ENCODE data around the gene CHDH. TPM values are rescaled to one million over a fixed set of nuclear protein-coding genes. Genes with fewer than 3 reads are reported as not detected.

CHDH gene
- polyA plus RNA-seq, 1 donor (not counting 4 experiments of a cell fraction or from before 2014, with no cell fraction given): not detected

GRCh38 chr3:53795789-53796560 is 50.2 kb downstream of the CHDH start:
- H3K4me2 ChIP-seq (ENCODE audit: control insufficient read depth, extremely low read depth, insufficient read depth, low read depth, low read length): no peak overlapping the region
- H3K27ac ChIP-seq (ENCODE audit: control insufficient read depth, insufficient read depth, low read length): no peak overlapping the region
- dilution Hi-C loops (cut with MboI; ENCODE audit: extremely low pct_ligation_motif_present, low sequenced_read_pairs): no loop called here
- peaks cover 2% of the 10 kb centered on the region for H3K9me1 ChIP-seq (ENCODE audit: control insufficient read depth, extremely low read depth, insufficient read depth, low read length)
- peaks cover 15% of the 10 kb centered on the region for H3K4me1 ChIP-seq (ENCODE audit: control insufficient read depth, extremely low read depth, insufficient read depth, low read length)
- FAIRE-seq (no peak), DNase-seq (ENCODE audit: low read depth, low spot score) (no peak)
- H3K9me3 ChIP-seq (ENCODE audit: control insufficient read depth, low read depth, low read length): no peaks in the 10 kb centered on the region
- no peaks in the 10 kb centered on the region for H3K27me3 ChIP-seq (ENCODE audit: control insufficient read depth, extremely low read depth, insufficient read depth, low read length)
- H2AFZ ChIP-seq (ENCODE audit: control insufficient read depth, low read length): no peak overlapping the region
- H4K20me1 ChIP-seq (ENCODE audit: control insufficient read depth, extremely low read depth, insufficient read depth, low read length): no peaks in the 10 kb centered on the region
- no peaks in the 10 kb centered on the region for H3K36me3 ChIP-seq (ENCODE audit: control insufficient read depth in 2 of 2, extremely low read depth in 1 of 2, insufficient read depth in 2 of 2, low read length in 2 of 2)
- H3K79me2 ChIP-seq (ENCODE audit: control insufficient read depth, insufficient read depth, low read length): no peaks in the 10 kb centered on the region
- no peak for TF ChIP-seq EZH2 (IDR thresholded peaks at IDR 0.05; ENCODE audit: low read length)
- H3K9ac ChIP-seq (ENCODE audit: control insufficient read depth, extremely low read depth, insufficient read depth, low read length): no peak overlapping the region
- H3K4me3 ChIP-seq (ENCODE audit: control insufficient read depth in 2 of 3, extremely low read depth in 1 of 3, insufficient read depth in 2 of 3, low read depth in 1 of 3, low read length in 3 of 3): no peak overlapping the region

GRCh38 chr3:53795176-53795575 is 51.0 kb downstream of the CHDH start:
- H3K36me3 ChIP-seq (ENCODE audit: control insufficient read depth in 2 of 2, extremely low read depth in 1 of 2, insufficient read depth in 2 of 2, low read length in 2 of 2): no peaks in the 10 kb centered on the region
- no peaks in the 10 kb centered on the region for H4K20me1 ChIP-seq (ENCODE audit: control insufficient read depth, extremely low read depth, insufficient read depth, low read length)
- H3K9me3 ChIP-seq (ENCODE audit: control insufficient read depth, low read depth, low read length): no peaks in the 10 kb centered on the region
- FAIRE-seq: peak; percentile 20
- peak overlapping the region; percentile 25 for H3K27ac ChIP-seq (ENCODE audit: control insufficient read depth, insufficient read depth, low read length)
- peaks cover 15% of the 10 kb centered on the region for H3K4me1 ChIP-seq (ENCODE audit: control insufficient read depth, extremely low read depth, insufficient read depth, low read length)
- H2AFZ ChIP-seq (ENCODE audit: control insufficient read depth, low read length): no peak overlapping the region
- peak overlapping the region; percentile 36 for H3K4me2 ChIP-seq (ENCODE audit: control insufficient read depth, extremely low read depth, insufficient read depth, low read depth, low read length)
- H3K4me3 ChIP-seq (ENCODE audit: control insufficient read depth in 2 of 3, extremely low read depth in 1 of 3, insufficient read depth in 2 of 3, low read depth in 1 of 3, low read length in 3 of 3): no peak overlapping the region
- TF ChIP-seq CTCF (optimal IDR thresholded peaks at IDR 0.05 in 1 of 3, IDR thresholded peaks at IDR 0.05 in 1 of 3, conservative IDR thresholded peaks at IDR 0.05 in 1 of 3; ENCODE audit: extremely low read depth in 1 of 3, insufficient read depth in 2 of 3, low read length in 3 of 3): no peak
- TF ChIP-seq EZH2 (IDR thresholded peaks at IDR 0.05; ENCODE audit: low read length): no peak
- peaks cover 2% of the 10 kb centered on the region for H3K9me1 ChIP-seq (ENCODE audit: control insufficient read depth, extremely low read depth, insufficient read depth, low read length)
- DNase-seq (ENCODE audit: low read depth, low spot score): peak; percentile 54
- no peaks in the 10 kb centered on the region for H3K27me3 ChIP-seq (ENCODE audit: control insufficient read depth, extremely low read depth, insufficient read depth, low read length)
- dilution Hi-C loops (cut with MboI; ENCODE audit: extremely low pct_ligation_motif_present, low sequenced_read_pairs): no loop called here
- no peaks in the 10 kb centered on the region for H3K79me2 ChIP-seq (ENCODE audit: control insufficient read depth, insufficient read depth, low read length)
- no peak overlapping the region for H3K9ac ChIP-seq (ENCODE audit: control insufficient read depth, extremely low read depth, insufficient read depth, low read length)

All from keratinocyte (primary cell).